HL-60 (cell line): ENCODE results near the gene CNOT3.

Experiments used
- GABPA ChIP-seq: IDR thresholded peaks from 2 replicates; pipeline ENCODE4 v1.6.1; 2012; ENCODE audit warnings: low read depth
- POLR2AphosphoS5 ChIP-seq: IDR thresholded peaks from 2 replicates; pipeline ENCODE4 v1.6.1; 2012; ENCODE audit warnings: low read depth
- REST ChIP-seq: IDR thresholded peaks from 2 replicates; pipeline ENCODE4 v1.6.1; 2012; ENCODE audit warnings: low read depth; ENCODE audit not compliant: insufficient replicate concordance
- SPI1 ChIP-seq: IDR thresholded peaks from 2 replicates; pipeline ENCODE4 v1.6.1; 2012; ENCODE audit warnings: low read depth, mild to moderate bottlenecking, borderline replicate concordance
- TF ChIP-seq, protein P1 (sequence below): IDR thresholded peaks from one replicate; pipeline ENCODE4 v1.5.1; 2011; ENCODE audit warnings: low read length, control low read depth, inconsistent platforms; ENCODE audit not compliant: insufficient read depth

DNA sequence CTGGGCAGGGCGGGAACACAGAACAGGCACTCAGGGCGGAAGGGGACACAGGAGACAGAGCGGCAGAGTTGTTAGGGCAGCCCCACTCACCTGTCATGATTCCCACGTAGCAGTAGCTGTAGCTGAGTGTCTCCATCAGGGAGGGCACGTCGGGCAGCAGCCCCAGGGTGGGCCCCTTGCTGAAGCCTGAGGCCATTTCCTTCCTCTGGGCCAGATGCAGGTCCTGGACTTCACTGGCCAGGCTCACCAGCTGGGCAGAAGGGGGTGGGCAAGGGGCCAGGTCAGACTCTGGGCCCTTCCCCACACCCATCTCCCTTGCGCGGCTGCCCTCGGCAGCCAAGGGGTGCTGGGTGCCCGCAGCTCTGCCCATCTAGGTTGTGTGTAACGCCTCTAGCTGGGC, 45.9 kb downstream of the CNOT3 start:
- TF ChIP-seq REST (no peak), POLR2AphosphoS5 (no peak), GABPA (no peak), SPI1 (no peak)
- TF ChIP-seq, protein P1, sequence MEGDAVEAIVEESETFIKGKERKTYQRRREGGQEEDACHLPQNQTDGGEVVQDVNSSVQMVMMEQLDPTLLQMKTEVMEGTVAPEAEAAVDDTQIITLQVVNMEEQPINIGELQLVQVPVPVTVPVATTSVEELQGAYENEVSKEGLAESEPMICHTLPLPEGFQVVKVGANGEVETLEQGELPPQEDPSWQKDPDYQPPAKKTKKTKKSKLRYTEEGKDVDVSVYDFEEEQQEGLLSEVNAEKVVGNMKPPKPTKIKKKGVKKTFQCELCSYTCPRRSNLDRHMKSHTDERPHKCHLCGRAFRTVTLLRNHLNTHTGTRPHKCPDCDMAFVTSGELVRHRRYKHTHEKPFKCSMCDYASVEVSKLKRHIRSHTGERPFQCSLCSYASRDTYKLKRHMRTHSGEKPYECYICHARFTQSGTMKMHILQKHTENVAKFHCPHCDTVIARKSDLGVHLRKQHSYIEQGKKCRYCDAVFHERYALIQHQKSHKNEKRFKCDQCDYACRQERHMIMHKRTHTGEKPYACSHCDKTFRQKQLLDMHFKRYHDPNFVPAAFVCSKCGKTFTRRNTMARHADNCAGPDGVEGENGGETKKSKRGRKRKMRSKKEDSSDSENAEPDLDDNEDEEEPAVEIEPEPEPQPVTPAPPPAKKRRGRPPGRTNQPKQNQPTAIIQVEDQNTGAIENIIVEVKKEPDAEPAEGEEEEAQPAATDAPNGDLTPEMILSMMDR = no peak
